Spleen (tissue), 7 donors: Measurements from ENCODE around the gene RFC4.

Experiments
- CTCF ChIP-seq, 11 experiments: fragments of 200-600 bp in 7 of 11; fragments of 450-650 bp in 4 of 11; sonication (generic) in 4 of 11; IDR thresholded peaks in 8 of 11; conservative IDR thresholded peaks in 3 of 11; 1 replicate in 7 of 11; 2 replicates in 4 of 11; pipeline versions ENCODE4 v1.4.0 to v1.8.0; 2016 to 2021; ENCODE audit warnings: antibody characterized with exemption in 11 of 11, inconsistent platforms in 4 of 11, mild to moderate bottlenecking in 1 of 11
- POLR2A ChIP-seq, 3 donors: fragments of 450-650 bp; IDR thresholded peaks; one replicate each; pipeline ENCODE4 v1.5.1; 2017; ENCODE audit warnings: antibody characterized with exemption in 3 of 3, mild to moderate bottlenecking in 1 of 3
- donor health status: DM: no; HTN: no; CAD: no; lungs with moderate emphysema.
- donor health status: DM: no; HTN: no; CAD: no.
- donor health status: DM: no; HTN: no; CAD: no.

GRCh38 chr3:186751480-186751879, 54.8 kb downstream of the RFC4 start:
- TF ChIP-seq CTCF (IDR thresholded peaks at IDR 0.05 in 8 of 11, conservative IDR thresholded peaks at IDR 0.05 in 3 of 11) (no peak), POLR2A (IDR thresholded peaks at IDR 0.05) (no peak)
